ENCODE measurements around the gene CROCC2. TPM values are rescaled to one million over a fixed set of nuclear protein-coding genes. Genes with fewer than 3 reads are reported as not detected.

CROCC2 gene
- polyA plus RNA-seq, 1 experiment: not detected

DNA sequence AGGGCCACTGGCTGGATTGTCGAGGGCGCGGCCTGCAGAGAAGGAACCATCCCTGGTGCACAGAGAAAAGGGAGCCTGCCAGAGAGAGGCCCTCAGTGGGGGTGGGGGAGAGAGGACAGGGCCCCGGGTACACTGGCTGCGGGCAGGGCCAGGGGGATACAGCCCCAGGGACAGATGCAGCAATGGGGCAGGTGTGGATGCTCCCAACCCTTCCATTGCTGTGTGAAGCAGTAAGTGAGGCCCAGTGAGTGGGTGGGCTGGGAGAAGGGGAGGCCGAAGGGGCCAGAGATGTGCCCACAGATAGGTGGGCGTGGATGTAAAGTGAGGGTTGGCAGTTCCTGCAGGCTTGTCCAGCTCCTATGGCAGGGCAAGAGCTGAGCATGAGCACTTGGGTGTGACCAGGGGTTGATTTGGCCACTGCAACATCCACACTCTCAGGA is 30.1 kb upstream of the CROCC2 start:
- TF ChIP-seq, protein P1, sequence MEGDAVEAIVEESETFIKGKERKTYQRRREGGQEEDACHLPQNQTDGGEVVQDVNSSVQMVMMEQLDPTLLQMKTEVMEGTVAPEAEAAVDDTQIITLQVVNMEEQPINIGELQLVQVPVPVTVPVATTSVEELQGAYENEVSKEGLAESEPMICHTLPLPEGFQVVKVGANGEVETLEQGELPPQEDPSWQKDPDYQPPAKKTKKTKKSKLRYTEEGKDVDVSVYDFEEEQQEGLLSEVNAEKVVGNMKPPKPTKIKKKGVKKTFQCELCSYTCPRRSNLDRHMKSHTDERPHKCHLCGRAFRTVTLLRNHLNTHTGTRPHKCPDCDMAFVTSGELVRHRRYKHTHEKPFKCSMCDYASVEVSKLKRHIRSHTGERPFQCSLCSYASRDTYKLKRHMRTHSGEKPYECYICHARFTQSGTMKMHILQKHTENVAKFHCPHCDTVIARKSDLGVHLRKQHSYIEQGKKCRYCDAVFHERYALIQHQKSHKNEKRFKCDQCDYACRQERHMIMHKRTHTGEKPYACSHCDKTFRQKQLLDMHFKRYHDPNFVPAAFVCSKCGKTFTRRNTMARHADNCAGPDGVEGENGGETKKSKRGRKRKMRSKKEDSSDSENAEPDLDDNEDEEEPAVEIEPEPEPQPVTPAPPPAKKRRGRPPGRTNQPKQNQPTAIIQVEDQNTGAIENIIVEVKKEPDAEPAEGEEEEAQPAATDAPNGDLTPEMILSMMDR (IDR thresholded peaks at IDR 0.05; ENCODE audit: low read depth, low read length): no peak
- Histone ChIP-seq H3K27me3 (ENCODE audit: control insufficient read depth, insufficient read depth, low read length) (peaks cover 8% of the 10 kb centered on the region), H3K9me3 (ENCODE audit: control insufficient read depth, insufficient read depth, low read length) (no peaks in the 10 kb centered on the region; the same call in 1 of the 2 replicates), H3K4me3 (ENCODE audit: low read depth, low read length) (no peak overlapping the region), H3K27ac (ENCODE audit: low read depth, low read length) (no peak overlapping the region)
- CTCF ChIA-PET: no interaction called here
- DNase-seq (ENCODE audit: low read depth, low spot score): no peak
- POLR2A ChIA-PET: no interaction called here

DNA sequence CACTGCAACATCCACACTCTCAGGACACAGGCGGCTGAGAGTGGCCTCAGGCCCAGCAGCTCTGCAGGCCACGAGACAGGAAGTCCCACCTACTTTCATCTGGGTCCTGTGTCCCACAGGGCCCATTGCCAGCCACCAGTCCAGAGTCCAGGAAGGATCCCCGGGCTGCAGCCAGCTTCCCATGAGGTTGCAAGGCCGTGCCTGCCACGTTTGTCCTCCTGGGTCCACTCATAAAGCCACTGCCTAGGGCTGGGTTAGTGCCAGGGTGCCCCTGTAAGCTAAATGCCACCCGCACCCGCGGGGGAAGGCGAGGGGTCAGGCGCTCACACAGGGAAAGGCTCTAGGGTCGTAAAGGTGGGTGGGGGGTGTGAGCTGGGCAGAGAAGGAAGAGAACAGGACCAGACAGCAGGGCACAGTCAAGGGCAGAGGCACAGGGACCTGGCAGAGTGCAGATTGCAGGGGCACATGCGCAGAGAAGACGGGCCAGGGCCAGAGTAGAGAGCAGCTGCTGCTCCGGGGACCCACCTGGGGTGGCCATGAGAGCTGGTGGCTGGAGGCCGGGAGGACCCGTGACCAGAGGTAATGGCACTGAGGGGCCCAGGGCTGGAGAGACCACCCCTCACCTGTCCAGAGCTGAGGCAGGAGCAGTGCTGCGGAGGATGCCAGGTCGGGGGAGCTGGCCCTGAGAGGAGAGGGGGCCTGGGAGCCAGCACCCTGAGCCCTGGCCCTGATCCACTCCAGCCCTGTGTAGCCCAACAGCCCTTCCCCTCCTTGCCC is 29.5 kb upstream of the CROCC2 start:
- DNase-seq (ENCODE audit: low read depth, low spot score): no peak
- ChIA-PET POLR2A (no interaction called here), CTCF (no interaction called here)
- Histone ChIP-seq H3K27me3 (ENCODE audit: control insufficient read depth, insufficient read depth, low read length) (peaks cover 7% of the 10 kb centered on the region), H3K4me3 (ENCODE audit: low read depth, low read length) (no peak overlapping the region), H3K9me3 (ENCODE audit: control insufficient read depth, insufficient read depth, low read length) (no peaks in the 10 kb centered on the region; the same call in 1 of the 2 replicates), H3K27ac (ENCODE audit: low read depth, low read length) (no peak overlapping the region)
- TF ChIP-seq, protein P1 (IDR thresholded peaks at IDR 0.05; ENCODE audit: low read depth, low read length): no peak

DNA sequence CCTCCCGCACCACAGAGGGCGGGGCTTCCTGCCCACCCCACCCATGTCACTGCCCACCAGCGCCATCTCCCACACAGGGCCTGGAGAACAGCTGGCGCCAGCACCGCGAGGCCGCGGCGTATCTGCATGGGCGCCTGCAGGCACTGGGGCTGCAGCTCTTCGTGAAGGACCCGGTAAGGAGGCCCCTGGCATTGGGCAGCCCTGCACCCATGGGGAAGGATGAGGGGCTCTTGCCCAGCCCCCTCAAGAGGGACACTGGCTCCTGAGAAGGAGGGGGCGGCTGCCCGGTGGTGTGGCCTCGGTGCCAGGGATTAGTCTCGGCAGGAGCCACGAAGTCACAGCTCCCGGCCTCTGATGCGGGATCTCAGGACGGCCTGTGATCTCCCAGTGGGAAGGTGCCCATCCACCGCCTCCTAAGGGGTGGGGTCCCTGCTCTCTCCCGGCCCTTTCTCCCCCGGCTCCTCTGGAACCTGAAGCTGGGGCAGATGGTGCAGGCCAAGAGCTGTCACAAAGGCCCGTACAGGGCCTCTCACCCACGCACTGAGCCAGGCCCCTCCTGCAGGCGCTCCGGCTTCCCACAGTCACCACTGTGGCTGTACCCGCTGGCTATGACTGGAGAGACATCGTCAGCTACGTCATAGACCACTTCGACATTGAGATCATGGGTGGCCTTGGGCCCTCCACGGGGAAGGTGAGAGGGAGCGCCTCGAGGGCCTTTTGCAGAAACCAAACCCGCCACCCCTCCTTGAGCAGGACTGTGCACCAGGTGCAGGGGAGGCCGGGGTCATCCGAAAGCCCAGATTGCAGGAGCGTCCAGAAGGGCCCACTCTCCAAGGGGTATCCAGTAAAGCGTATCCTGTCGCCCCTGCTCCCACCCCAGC is 28.4 kb upstream of the CROCC2 start:
- CTCF ChIA-PET: no interaction called here
- TF ChIP-seq, protein P1 (IDR thresholded peaks at IDR 0.05; ENCODE audit: low read depth, low read length): no peak
- H3K9me3 ChIP-seq (ENCODE audit: control insufficient read depth, insufficient read depth, low read length): no peaks in the 10 kb centered on the region; the same call in 1 of the 2 replicates
- no peak for DNase-seq (ENCODE audit: low read depth, low spot score)
- POLR2A ChIA-PET: no interaction called here
- H3K27ac ChIP-seq (ENCODE audit: low read depth, low read length): no peak overlapping the region
- no peak overlapping the region for H3K4me3 ChIP-seq (ENCODE audit: low read depth, low read length)
- H3K27me3 ChIP-seq (ENCODE audit: control insufficient read depth, insufficient read depth, low read length): peaks cover 10% of the 10 kb centered on the region

DNA sequence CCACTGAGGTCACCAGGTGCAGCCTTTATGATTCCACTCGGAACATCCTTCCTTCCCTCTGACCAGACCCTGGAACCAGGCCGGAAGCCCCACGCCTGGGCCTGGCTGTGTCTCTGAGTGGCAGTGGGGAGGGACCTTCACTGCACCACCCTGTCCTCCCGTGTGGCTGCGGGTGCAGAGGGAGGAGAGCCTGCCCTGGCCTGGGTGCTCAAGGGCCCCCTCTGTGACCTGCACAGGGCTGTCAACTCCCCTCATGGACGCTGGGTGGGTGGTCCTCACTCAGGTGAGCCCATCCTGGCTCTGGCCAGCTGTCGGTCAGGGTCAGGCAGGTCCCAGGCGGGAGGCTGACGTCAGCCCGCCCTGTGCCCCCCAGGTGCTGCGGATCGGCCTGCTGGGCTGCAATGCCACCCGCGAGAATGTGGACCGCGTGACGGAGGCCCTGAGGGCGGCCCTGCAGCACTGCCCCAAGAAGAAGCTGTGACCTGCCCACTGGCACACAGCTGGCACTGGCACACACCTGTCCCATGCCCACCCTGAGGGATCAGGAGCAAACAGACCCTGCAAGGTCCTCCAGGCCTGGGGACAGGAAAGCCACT is 27.7 kb upstream of the CROCC2 start:
- ChIA-PET CTCF (no interaction called here), POLR2A (no interaction called here)
- TF ChIP-seq, protein P1 (IDR thresholded peaks at IDR 0.05; ENCODE audit: low read depth, low read length): no peak

More for the DNA sequence above, 27.7 kb upstream of the CROCC2 start:
- DNase-seq (ENCODE audit: low read depth, low spot score): no peak
- Histone ChIP-seq H3K27me3 (ENCODE audit: control insufficient read depth, insufficient read depth, low read length) (peaks cover 12% of the 10 kb centered on the region), H3K4me3 (ENCODE audit: low read depth, low read length) (no peak overlapping the region), H3K27ac (ENCODE audit: low read depth, low read length) (no peak overlapping the region), H3K9me3 (ENCODE audit: control insufficient read depth, insufficient read depth, low read length) (no peaks in the 10 kb centered on the region; the same call in 1 of the 2 replicates)

Measured in AG04450 (cell line).